ENCODE data around the gene GBF1.
A peak's percentile ranks its signal among the peaks of the same experiment; 100 is the strongest.

GBF1 gene

GRCh38 chr10:102367441-102367840, 122.1 kb downstream of the GBF1 start:
- in situ Hi-C loops (cut with HindIII; ENCODE audit: low pct_ligation_motif_present, low sequenced_read_pairs): loop anchor here (10.0 kb wide), 1 partner anchor 143 kb away; the partner anchor contains the start of gene ELOVL3
- no peak overlapping the region for H3K4me3 ChIP-seq (ENCODE audit: low read depth, low read length)
- H3K27ac ChIP-seq: no peak overlapping the region
- TF ChIP-seq, protein P1, sequence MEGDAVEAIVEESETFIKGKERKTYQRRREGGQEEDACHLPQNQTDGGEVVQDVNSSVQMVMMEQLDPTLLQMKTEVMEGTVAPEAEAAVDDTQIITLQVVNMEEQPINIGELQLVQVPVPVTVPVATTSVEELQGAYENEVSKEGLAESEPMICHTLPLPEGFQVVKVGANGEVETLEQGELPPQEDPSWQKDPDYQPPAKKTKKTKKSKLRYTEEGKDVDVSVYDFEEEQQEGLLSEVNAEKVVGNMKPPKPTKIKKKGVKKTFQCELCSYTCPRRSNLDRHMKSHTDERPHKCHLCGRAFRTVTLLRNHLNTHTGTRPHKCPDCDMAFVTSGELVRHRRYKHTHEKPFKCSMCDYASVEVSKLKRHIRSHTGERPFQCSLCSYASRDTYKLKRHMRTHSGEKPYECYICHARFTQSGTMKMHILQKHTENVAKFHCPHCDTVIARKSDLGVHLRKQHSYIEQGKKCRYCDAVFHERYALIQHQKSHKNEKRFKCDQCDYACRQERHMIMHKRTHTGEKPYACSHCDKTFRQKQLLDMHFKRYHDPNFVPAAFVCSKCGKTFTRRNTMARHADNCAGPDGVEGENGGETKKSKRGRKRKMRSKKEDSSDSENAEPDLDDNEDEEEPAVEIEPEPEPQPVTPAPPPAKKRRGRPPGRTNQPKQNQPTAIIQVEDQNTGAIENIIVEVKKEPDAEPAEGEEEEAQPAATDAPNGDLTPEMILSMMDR (IDR thresholded peaks at IDR 0.05; ENCODE audit: low read depth, low read length, missing control alignments): no peak
- H3K36me3 ChIP-seq (replicated peaks): peaks cover 85% of the 10 kb centered on the region
- no peak for DNase-seq
- H3K27me3 ChIP-seq (replicated peaks): no peaks in the 10 kb centered on the region

DNA sequence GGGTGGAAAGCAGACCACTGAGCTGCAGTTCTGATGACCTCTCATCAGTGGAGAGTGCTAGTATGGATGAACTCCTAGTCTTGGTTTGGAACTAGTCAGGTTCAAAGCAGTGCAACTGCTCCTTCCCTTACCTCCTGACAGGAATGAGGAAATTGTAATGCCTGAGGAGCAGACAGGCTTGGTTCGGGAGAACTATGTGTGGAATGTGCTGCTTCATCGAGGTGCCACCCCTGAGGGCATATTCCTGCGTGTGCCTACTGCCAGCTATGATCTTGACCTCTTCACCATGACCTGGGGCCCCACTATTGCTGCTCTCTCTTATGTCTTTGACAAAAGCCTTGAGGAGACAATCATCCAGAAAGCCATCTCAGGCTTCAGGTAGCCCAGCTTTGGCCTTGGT, 122.7 kb downstream of the GBF1 start:
- H3K27me3 ChIP-seq (replicated peaks): no peaks in the 10 kb centered on the region
- DNase-seq: no peak
- H3K27ac ChIP-seq: no peak overlapping the region
- TF ChIP-seq, protein P1 (IDR thresholded peaks at IDR 0.05; ENCODE audit: low read depth, low read length, missing control alignments): no peak
- H3K4me3 ChIP-seq (ENCODE audit: low read depth, low read length): no peak overlapping the region
- H3K36me3 ChIP-seq (replicated peaks): peaks cover 84% of the 10 kb centered on the region
- in situ Hi-C loops (cut with HindIII; ENCODE audit: low pct_ligation_motif_present, low sequenced_read_pairs): loop anchor here (10.0 kb wide), 1 partner anchor 143 kb away; the partner anchor contains the start of gene ELOVL3

- no peak for DNase-seq
Measured at GRCh38 chr10:102371295-102371694, 126.0 kb downstream of the GBF1 start.

DNA sequence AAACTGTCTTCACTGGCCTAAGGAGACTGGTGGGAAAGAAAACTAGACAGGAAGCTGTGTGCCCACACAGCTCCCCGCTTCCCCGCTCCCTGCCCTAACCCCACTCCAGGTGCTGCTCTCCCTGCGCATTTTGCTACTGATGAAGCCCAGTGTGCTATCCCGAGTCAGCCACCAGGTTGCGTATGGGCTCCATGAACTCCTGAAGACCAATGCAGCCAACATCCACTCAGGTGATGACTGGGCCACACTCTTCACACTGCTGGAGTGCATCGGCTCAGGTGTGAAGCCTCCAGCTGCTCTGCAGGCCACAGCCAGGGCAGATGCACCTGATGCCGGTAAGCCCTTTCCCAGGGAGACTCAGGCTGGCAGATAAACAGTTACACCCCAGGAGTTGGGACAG, 129.9 kb downstream of the GBF1 start:
- DNase-seq: no peak
- H3K4me3 ChIP-seq (ENCODE audit: low read depth, low read length): no peak overlapping the region
- H3K27ac ChIP-seq: no peak overlapping the region
- peaks cover 81% of the 10 kb centered on the region for H3K36me3 ChIP-seq (replicated peaks)
- no peaks in the 10 kb centered on the region for H3K27me3 ChIP-seq (replicated peaks)
- TF ChIP-seq, protein P1 (IDR thresholded peaks at IDR 0.05; ENCODE audit: low read depth, low read length, missing control alignments): peak; percentile 27
- in situ Hi-C loops (cut with HindIII; ENCODE audit: low pct_ligation_motif_present, low sequenced_read_pairs): no loop called here

More at GRCh38 chr10:102371295-102371694, 126.0 kb downstream of the GBF1 start:
- Histone ChIP-seq H3K36me3 (replicated peaks) (peaks cover 85% of the 10 kb centered on the region), H3K27me3 (replicated peaks) (no peaks in the 10 kb centered on the region), H3K4me3 (ENCODE audit: low read depth, low read length) (no peak overlapping the region), H3K27ac (no peak overlapping the region)
- TF ChIP-seq, protein P1 (IDR thresholded peaks at IDR 0.05; ENCODE audit: low read depth, low read length, missing control alignments): no peak
- in situ Hi-C loops (cut with HindIII; ENCODE audit: low pct_ligation_motif_present, low sequenced_read_pairs): no loop called here

DNA sequence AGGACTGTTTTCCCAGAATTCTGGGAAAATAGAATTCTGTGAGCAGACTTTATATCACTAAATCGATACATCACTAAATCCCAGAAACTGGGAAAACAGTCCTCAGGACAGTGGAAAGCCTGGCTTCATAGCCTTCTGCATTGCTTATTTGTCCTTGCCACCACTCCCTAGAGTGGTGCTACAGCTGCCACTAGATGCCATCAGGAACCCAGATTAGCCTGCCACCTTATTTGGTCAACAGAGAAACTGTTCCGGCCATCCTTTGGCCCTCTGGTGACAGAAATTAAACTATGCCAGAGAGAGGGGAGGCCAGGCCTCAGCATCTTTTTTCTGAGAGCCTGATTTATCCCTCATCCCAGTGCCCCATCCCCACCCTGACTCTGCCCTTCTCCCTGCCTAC, 130.5 kb downstream of the GBF1 start:
- Histone ChIP-seq H3K4me3 (ENCODE audit: low read depth, low read length) (no peak overlapping the region), H3K27me3 (replicated peaks) (no peaks in the 10 kb centered on the region), H3K36me3 (replicated peaks) (peaks cover 81% of the 10 kb centered on the region), H3K27ac (no peak overlapping the region)
- in situ Hi-C loops (cut with HindIII; ENCODE audit: low pct_ligation_motif_present, low sequenced_read_pairs): no loop called here
- TF ChIP-seq, protein P1 (IDR thresholded peaks at IDR 0.05; ENCODE audit: low read depth, low read length, missing control alignments): no peak
- DNase-seq: no peak

- TF ChIP-seq, protein P1 (IDR thresholded peaks at IDR 0.05; ENCODE audit: low read depth, low read length, missing control alignments): no peak
- in situ Hi-C loops (cut with HindIII; ENCODE audit: low pct_ligation_motif_present, low sequenced_read_pairs): no loop called here
- peaks cover 86% of the 10 kb centered on the region for H3K36me3 ChIP-seq (replicated peaks)
Measured at GRCh38 chr10:102376901-102377300, 131.6 kb downstream of the GBF1 start.

More at GRCh38 chr10:102376901-102377300, 131.6 kb downstream of the GBF1 start:
- no peaks in the 10 kb centered on the region for H3K27me3 ChIP-seq (replicated peaks)
- H3K4me3 ChIP-seq (ENCODE audit: low read depth, low read length): no peak overlapping the region
- H3K27ac ChIP-seq: no peak overlapping the region
- DNase-seq: no peak
